ENCODE measurements around the gene EYA3. TPM values are rescaled to one million over a fixed set of nuclear protein-coding genes. Genes with fewer than 3 reads are reported as not detected.

The EYA3 gene
- total RNA-seq, 1 donor from 2014 or later = 25.3 TPM

DNA sequence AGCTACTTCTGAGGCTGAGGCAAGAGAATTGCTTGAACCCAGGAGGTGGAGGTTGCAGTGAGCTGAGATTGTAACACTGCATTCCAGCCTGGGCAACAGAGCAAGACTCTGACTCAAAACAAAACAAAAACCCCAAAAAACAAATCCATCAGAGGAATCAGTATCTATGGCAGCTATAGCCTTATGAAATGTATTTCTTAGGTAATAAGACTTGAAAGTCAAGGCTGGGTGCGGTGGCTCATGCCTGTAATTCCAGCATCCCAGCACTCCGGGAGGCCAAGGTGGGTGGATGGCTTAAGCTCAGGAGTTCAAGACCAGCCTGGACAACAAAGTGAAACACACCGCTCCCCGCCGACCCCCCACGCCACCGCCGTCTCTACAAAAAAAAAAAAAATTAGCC lies 31.1 kb upstream of the EYA3 start:
- no peak overlapping the region for H3K4me3 Mint-ChIP-seq (ENCODE audit: unreplicated experiment)
- H3K4me1 Mint-ChIP-seq (ENCODE audit: low read depth, unreplicated experiment) = no peaks in the 10 kb centered on the region
- TF ChIP-seq, protein P1, sequence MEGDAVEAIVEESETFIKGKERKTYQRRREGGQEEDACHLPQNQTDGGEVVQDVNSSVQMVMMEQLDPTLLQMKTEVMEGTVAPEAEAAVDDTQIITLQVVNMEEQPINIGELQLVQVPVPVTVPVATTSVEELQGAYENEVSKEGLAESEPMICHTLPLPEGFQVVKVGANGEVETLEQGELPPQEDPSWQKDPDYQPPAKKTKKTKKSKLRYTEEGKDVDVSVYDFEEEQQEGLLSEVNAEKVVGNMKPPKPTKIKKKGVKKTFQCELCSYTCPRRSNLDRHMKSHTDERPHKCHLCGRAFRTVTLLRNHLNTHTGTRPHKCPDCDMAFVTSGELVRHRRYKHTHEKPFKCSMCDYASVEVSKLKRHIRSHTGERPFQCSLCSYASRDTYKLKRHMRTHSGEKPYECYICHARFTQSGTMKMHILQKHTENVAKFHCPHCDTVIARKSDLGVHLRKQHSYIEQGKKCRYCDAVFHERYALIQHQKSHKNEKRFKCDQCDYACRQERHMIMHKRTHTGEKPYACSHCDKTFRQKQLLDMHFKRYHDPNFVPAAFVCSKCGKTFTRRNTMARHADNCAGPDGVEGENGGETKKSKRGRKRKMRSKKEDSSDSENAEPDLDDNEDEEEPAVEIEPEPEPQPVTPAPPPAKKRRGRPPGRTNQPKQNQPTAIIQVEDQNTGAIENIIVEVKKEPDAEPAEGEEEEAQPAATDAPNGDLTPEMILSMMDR (IDR thresholded peaks at IDR 0.05; ENCODE audit: partially characterized antibody, unreplicated experiment) = no peak
- peaks cover 1% of the 10 kb centered on the region for H3K9me3 Mint-ChIP-seq (ENCODE audit: unreplicated experiment)
- no peak overlapping the region for H3K27ac Mint-ChIP-seq (ENCODE audit: unreplicated experiment)
- no peaks in the 10 kb centered on the region for H3K36me3 Mint-ChIP-seq (ENCODE audit: unreplicated experiment)
- no peak for DNase-seq
- peaks cover 5% of the 10 kb centered on the region for H3K27me3 Mint-ChIP-seq (ENCODE audit: unreplicated experiment)

DNA sequence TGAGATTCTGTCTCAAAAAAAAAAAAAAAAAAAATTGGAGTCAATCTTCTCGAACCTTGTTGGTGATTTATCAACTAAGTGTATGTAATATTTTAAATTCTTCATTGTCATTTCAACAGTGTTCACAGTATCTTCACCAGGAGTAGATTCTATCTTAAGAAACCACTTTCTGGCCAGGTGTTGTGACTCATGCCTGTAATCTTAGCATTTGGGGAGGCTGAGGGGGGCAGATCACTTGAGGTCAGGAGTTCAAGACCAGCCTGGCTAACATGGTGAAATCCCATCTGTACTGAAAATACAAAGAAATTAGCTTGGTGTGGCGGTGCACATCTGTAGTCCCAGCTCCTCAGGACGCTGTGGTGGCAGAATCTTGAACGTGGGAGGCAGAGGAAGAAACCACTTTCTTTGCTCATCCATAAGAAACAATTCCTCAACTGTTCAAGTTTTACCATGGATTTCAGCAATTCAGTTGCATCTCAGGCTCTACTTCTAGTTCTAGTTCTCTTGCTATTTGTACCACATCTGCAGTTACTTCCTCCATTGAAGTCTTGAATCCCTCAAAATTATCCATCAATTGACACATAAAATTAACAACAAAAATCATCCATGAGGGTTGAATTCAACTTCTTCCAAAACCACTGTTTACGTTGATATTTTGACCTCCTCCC lies 30.4 kb upstream of the EYA3 start:
- DNase-seq = no peak
- Mint-ChIP-seq H3K4me3 (ENCODE audit: unreplicated experiment) (no peak overlapping the region), H3K9me3 (ENCODE audit: unreplicated experiment) (peaks cover 1% of the 10 kb centered on the region), H3K4me1 (ENCODE audit: low read depth, unreplicated experiment) (no peaks in the 10 kb centered on the region), H3K27me3 (ENCODE audit: unreplicated experiment) (peaks cover 5% of the 10 kb centered on the region), H3K27ac (ENCODE audit: unreplicated experiment) (no peak overlapping the region), H3K36me3 (ENCODE audit: unreplicated experiment) (no peaks in the 10 kb centered on the region)
- TF ChIP-seq, protein P1 (IDR thresholded peaks at IDR 0.05; ENCODE audit: partially characterized antibody, unreplicated experiment) = no peak

DNA sequence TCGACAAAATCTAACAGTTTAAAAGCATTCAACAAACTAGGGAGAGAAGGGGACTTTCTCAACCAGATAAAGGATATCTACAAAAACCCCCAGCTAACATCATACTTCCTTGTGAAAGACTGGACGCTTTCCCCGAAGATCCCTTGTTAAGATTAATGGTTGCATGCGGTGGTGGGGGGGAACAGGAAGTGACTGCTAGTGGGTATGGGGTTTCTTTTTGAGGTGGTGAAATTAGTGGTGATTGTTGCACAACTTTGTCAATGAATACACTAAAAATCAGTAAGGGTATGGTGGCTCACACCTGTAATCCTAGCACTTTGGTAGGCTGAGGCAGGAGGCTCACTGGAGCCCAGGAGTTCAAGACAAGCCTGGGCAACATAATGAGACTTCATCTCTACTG lies 26.9 kb upstream of the EYA3 start:
- H3K27ac Mint-ChIP-seq (ENCODE audit: unreplicated experiment) = no peak overlapping the region
- no peak overlapping the region for H3K4me3 Mint-ChIP-seq (ENCODE audit: unreplicated experiment)
- H3K9me3 Mint-ChIP-seq (ENCODE audit: unreplicated experiment) = no peaks in the 10 kb centered on the region
- TF ChIP-seq, protein P1 (IDR thresholded peaks at IDR 0.05; ENCODE audit: partially characterized antibody, unreplicated experiment) = no peak
- peaks cover 3% of the 10 kb centered on the region for H3K27me3 Mint-ChIP-seq (ENCODE audit: unreplicated experiment)
- H3K4me1 Mint-ChIP-seq (ENCODE audit: low read depth, unreplicated experiment) = no peaks in the 10 kb centered on the region
- DNase-seq = no peak
- no peaks in the 10 kb centered on the region for H3K36me3 Mint-ChIP-seq (ENCODE audit: unreplicated experiment)

DNA sequence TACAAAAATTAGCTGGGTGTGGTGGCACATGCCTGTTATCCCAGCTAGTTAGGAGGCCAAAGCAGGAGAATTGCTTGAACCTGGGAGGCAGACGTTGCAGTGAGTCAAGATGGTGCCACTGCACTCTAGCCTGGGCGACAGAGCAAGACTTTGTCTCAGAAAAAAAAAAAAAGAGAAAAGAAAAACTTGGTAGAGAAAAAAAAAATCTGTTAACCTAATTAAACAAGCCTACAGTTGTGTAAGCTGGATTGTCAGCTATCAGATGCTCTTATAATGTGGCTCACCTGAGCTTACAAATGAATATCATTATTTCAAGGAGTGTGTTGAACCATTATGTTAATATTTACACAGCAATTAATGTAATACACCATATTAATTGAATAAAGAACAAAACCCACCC lies 26.4 kb upstream of the EYA3 start:
- TF ChIP-seq, protein P1 (IDR thresholded peaks at IDR 0.05; ENCODE audit: partially characterized antibody, unreplicated experiment) = no peak
- Mint-ChIP-seq H3K27me3 (ENCODE audit: unreplicated experiment) (peaks cover 3% of the 10 kb centered on the region), H3K9me3 (ENCODE audit: unreplicated experiment) (no peaks in the 10 kb centered on the region), H3K36me3 (ENCODE audit: unreplicated experiment) (no peaks in the 10 kb centered on the region), H3K4me3 (ENCODE audit: unreplicated experiment) (no peak overlapping the region), H3K27ac (ENCODE audit: unreplicated experiment) (no peak overlapping the region), H3K4me1 (ENCODE audit: low read depth, unreplicated experiment) (no peaks in the 10 kb centered on the region)
- DNase-seq = no peak

DNA sequence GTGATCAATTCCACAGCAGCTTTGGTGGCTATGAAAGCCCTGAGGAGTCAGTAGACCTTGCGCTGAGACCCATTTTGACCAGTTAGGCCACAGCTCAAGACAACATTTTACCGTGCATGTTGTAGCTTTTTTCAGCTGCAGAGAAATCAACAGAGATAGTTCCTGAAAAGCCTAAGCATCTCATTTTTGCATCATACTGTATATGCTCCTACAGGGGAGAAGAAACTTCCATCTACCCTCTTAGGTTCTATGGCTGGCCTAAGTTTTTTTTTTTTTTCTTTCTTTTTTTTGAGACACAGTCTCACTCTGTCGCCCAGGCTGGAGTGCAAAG lies 24.8 kb upstream of the EYA3 start:
- H3K4me3 Mint-ChIP-seq (ENCODE audit: unreplicated experiment) = no peak overlapping the region
- H3K27me3 Mint-ChIP-seq (ENCODE audit: unreplicated experiment) = peaks cover 3% of the 10 kb centered on the region
- H3K36me3 Mint-ChIP-seq (ENCODE audit: unreplicated experiment) = no peaks in the 10 kb centered on the region
- H3K4me1 Mint-ChIP-seq (ENCODE audit: low read depth, unreplicated experiment) = no peaks in the 10 kb centered on the region
- DNase-seq = no peak
- no peak overlapping the region for H3K27ac Mint-ChIP-seq (ENCODE audit: unreplicated experiment)
- H3K9me3 Mint-ChIP-seq (ENCODE audit: unreplicated experiment) = no peaks in the 10 kb centered on the region
- TF ChIP-seq, protein P1 (IDR thresholded peaks at IDR 0.05; ENCODE audit: partially characterized antibody, unreplicated experiment) = no peak

Data from glutamatergic neuron (in vitro differentiated cells).